Measurements from ENCODE around the gene THBS3.
"Not testable (repeated sequence)": the region's sequence is repeated elsewhere in the genome, so short reads cannot be mapped to it uniquely, and the experiment has no call there.

- not testable (repeated sequence) for TF ChIP-seq CTCF (conservative IDR thresholded peaks at IDR 0.05; ENCODE audit: low read depth, low read length); POLR2A (IDR thresholded peaks at IDR 0.05; ENCODE audit: low read depth, low read length); MAZ (IDR thresholded peaks at IDR 0.05; ENCODE audit: borderline replicate concordance, low read depth, low read length); RFX5 (IDR thresholded peaks at IDR 0.05; ENCODE audit: low read depth, low read length); MAFK (IDR thresholded peaks at IDR 0.05; ENCODE audit: low read depth, low read length)
Observed at GRCh38 chr1:155220211-155220965, 12.7 kb upstream of the THBS3 start.
